Right atrium auricular region (tissue), 2 donors: ENCODE results near the gene DPM3. TPM values are rescaled to one million over a fixed set of nuclear protein-coding genes. Genes with fewer than 3 reads are reported as not detected.
"Not testable (repeated sequence)": the region's sequence is repeated elsewhere in the genome, so short reads cannot be mapped to it uniquely, and the experiment has no call there.

ENCODE experiments used
- DNase-seq: peaks from one replicate; pipeline ENCODE4 v3.0.0-alpha.2; 2019; ENCODE audit warnings: low spot score
- H3K27ac ChIP-seq, 2 donors: fragments of 200-600 bp; sonication (generic); 1 replicate in 1 of 2; 2 replicates in 1 of 2; pipeline ENCODE4 v1.5.1; 2016 to 2019
- H3K27me3 ChIP-seq, 2 donors: fragments of 200-600 bp; sonication (generic); one replicate each; pipeline versions ENCODE4 v1.5.1 to v1.6.0; 2017 to 2019
- H3K36me3 ChIP-seq: fragments of 200-600 bp; sonication (generic); one replicate; pipeline ENCODE4 v1.5.1; 2016
- H3K4me1 ChIP-seq, 2 donors: fragments of 200-600 bp; sonication (generic); one replicate each; pipeline versions ENCODE4 v1.5.1 to v1.6.0; 2017 to 2019
- H3K4me3 ChIP-seq, 2 donors: fragments of 200-600 bp; sonication (generic); 1 replicate in 1 of 2; 2 replicates in 1 of 2; pipeline ENCODE4 v1.5.1; 2017 to 2019; ENCODE audit warnings: mild to moderate bottlenecking in 1 of 2, moderate library complexity in 1 of 2
- H3K9me3 ChIP-seq, 2 donors: fragments of 200-600 bp; sonication (generic); one replicate each; pipeline ENCODE4 v1.5.1; 2019
- CTCF ChIP-seq, 2 donors: fragments of 200-600 bp; sonication (generic); IDR thresholded peaks; one replicate each; pipeline ENCODE4 v1.5.1; 2019; ENCODE audit warnings: antibody characterized with exemption in 2 of 2
- total RNA-seq, 2 donors: library from RNA; depleted of rRNA; stranded (reverse); fragments of >200 nt; gene quantifications; one replicate each; pipeline ENCODE4 v1.1.0, GENCODE V29; 2016

The DPM3 gene
- total RNA-seq, 2 donors from 2014 or later = 46.5 to 47.8 TPM

GRCh38 chr1:155122308-155122707 is 18.0 kb downstream of the DPM3 start:
- no peak for TF ChIP-seq CTCF (IDR thresholded peaks at IDR 0.05)

DNA sequence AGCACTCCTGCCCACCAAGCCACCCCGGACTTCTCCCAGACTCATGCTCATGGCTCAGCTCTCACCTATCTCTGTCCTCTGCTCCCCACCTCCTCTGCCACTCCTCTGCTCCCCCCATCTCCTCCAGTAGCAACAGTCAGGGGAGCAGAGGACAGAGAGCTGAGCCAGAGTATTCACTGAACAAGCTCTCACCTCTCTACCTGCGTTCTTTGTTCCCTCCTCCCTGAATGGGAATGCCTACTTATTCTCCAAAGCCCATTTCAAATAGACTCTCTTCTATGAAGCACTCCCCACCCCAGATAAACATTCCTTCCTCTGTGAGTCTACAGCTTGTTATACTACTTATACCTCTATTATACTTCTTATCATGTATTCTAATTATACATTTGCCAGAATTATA is 19.1 kb downstream of the DPM3 start:
- no peaks in the 10 kb centered on the region for H3K9me3 ChIP-seq
- no peak for DNase-seq
- H3K27ac ChIP-seq = no peak overlapping the region
- TF ChIP-seq CTCF (IDR thresholded peaks at IDR 0.05) = no peak
- no peaks in the 10 kb centered on the region for H3K36me3 ChIP-seq
- H3K4me3 ChIP-seq = no peak overlapping the region
- peaks cover 0 to 15% of the 10 kb centered on the region in 2 donors for H3K4me1 ChIP-seq
- H3K27me3 ChIP-seq = no peaks in the 10 kb centered on the region

More at GRCh38 chr1:155122308-155122707, 18.0 kb downstream of the DPM3 start:
- Histone ChIP-seq H3K4me3 (no peak overlapping the region), H3K27ac (no peak overlapping the region), H3K9me3 (no peaks in the 10 kb centered on the region), H3K27me3 (no peaks in the 10 kb centered on the region), H3K36me3 (no peaks in the 10 kb centered on the region), H3K4me1 (peaks cover 0 to 26% of the 10 kb centered on the region in 2 donors)
- DNase-seq = no peak

- Histone ChIP-seq H3K4me3 (no peak overlapping the region), H3K27me3 (no peaks in the 10 kb centered on the region), H3K27ac (no peak overlapping the region), H3K36me3 (no peaks in the 10 kb centered on the region), H3K4me1 (peaks cover 0 to 6% of the 10 kb centered on the region in 2 donors), H3K9me3 (no peaks in the 10 kb centered on the region)
- no peak for DNase-seq
- no peak for TF ChIP-seq CTCF (IDR thresholded peaks at IDR 0.05)
Observed at GRCh38 chr1:155120253-155120652, 20.1 kb downstream of the DPM3 start.

DNA sequence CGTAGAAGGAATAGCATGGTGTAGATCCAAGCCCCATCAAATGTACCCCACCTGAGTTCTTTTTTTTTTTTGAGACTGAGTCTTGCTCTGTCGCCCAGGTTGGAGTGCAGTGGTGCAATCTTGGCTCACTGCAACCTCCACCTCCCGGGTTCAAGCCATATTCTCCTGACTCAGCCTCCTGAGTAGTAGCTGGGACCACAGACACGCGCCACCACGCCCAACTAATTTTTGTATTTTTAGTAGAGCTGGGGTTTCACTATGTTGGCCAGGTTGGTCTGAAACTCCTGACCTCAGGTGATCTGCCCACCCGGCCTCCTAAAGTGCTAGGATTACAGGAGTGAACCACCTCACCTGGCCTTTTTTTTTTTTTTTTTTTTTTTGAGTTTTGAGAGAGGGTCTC is 22.2 kb downstream of the DPM3 start:
- not testable (repeated sequence) for H3K36me3 ChIP-seq, H3K4me1 ChIP-seq, H3K27me3 ChIP-seq, DNase-seq, H3K4me3 ChIP-seq, H3K27ac ChIP-seq, H3K9me3 ChIP-seq

DNA sequence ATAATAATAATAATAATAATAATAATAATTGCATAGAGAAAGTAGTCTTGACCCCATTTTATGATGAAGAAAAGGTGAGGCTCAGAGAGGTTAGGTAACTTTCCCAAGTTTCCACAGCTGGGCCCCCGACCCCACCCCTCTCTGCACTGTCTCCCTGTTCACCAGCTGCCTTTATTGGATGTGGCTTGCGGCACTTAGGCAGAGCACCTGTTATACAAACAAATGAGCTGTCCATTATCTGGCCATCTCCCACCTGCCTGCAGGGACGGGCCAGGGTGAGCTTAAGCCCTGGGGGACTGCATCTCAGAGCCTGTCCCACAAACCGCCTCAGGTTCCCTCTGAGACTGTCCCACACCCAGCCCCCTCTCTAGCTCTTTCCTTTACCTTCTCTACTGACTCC is 22.7 kb downstream of the DPM3 start:
- Histone ChIP-seq H3K4me3 (no peak overlapping the region), H3K9me3 (no peaks in the 10 kb centered on the region), H3K27me3 (no peaks in the 10 kb centered on the region), H3K27ac (no peak overlapping the region), H3K4me1 (no peaks in the 10 kb centered on the region), H3K36me3 (no peaks in the 10 kb centered on the region)
- no peak for TF ChIP-seq CTCF (IDR thresholded peaks at IDR 0.05)
- DNase-seq = no peak

GRCh38 chr1:155116113-155116764 is 24.1 kb downstream of the DPM3 start:
- no peaks in the 10 kb centered on the region for H3K9me3 ChIP-seq
- no peaks in the 10 kb centered on the region for H3K4me1 ChIP-seq
- no peaks in the 10 kb centered on the region for H3K27me3 ChIP-seq
- DNase-seq = no peak
- no peak for TF ChIP-seq CTCF (IDR thresholded peaks at IDR 0.05)
- no peak overlapping the region for H3K27ac ChIP-seq
- H3K4me3 ChIP-seq = no peak overlapping the region
- H3K36me3 ChIP-seq = no peaks in the 10 kb centered on the region
